Liver (tissue), 9 donors: ENCODE data around the gene DLGAP4. TPM values are rescaled to one million over a fixed set of nuclear protein-coding genes. Genes with fewer than 3 reads are reported as not detected.

Source experiments
- DNase-seq: peaks from one replicate; pipeline ENCODE4 v3.0.0-alpha.2; 2017; ENCODE audit warnings: low spot score
- H3K27ac ChIP-seq, 2 donors: one replicate each; pipeline ENCODE4 v1.7.0; 2013; ENCODE audit warnings: inconsistent platforms in 2 of 2, low read length in 2 of 2, control low read depth in 1 of 2, low read depth in 1 of 2, mild to moderate bottlenecking in 1 of 2
- H3K27me3 ChIP-seq, 4 donors: one replicate each; pipeline versions ENCODE4 v1.6.1 to v1.7.0; 2013; ENCODE audit warnings: low read length in 3 of 4, inconsistent platforms in 1 of 4, mild to moderate bottlenecking in 1 of 4, moderate library complexity in 1 of 4; ENCODE audit not compliant: control insufficient read depth in 4 of 4, insufficient read depth in 4 of 4
- H3K36me3 ChIP-seq, 4 donors: one replicate each; pipeline versions ENCODE4 v1.6.1 to v1.7.0; 2013; ENCODE audit warnings: low read length in 3 of 4, mild to moderate bottlenecking in 3 of 4, low read depth in 1 of 4, moderate library complexity in 1 of 4; ENCODE audit not compliant: control insufficient read depth in 4 of 4, insufficient read depth in 3 of 4
- H3K4me1 ChIP-seq, 4 donors: one replicate each; pipeline versions ENCODE4 v1.6.1 to v1.7.0; 2013; ENCODE audit warnings: low read length in 3 of 4, mild to moderate bottlenecking in 3 of 4, moderate library complexity in 1 of 4; ENCODE audit not compliant: control insufficient read depth in 4 of 4, insufficient read depth in 4 of 4
- H3K4me3 ChIP-seq, 3 donors: one replicate each; pipeline versions ENCODE4 v1.6.1 to v1.7.0; 2013; ENCODE audit warnings: low read length in 3 of 3, control low read depth in 1 of 3, low read depth in 1 of 3, mild to moderate bottlenecking in 1 of 3
- H3K9ac ChIP-seq, 2 donors: one replicate each; pipeline ENCODE4 v1.7.0; 2013; ENCODE audit warnings: low read length in 2 of 2, mild to moderate bottlenecking in 2 of 2, moderate library complexity in 2 of 2, control low read depth in 1 of 2, low read depth in 1 of 2
- H3K9me3 ChIP-seq, 4 donors: one replicate each; pipeline versions ENCODE4 v1.6.1 to v1.7.0; 2013; ENCODE audit warnings: low read length in 3 of 4; ENCODE audit not compliant: control insufficient read depth in 4 of 4
- ATF3 ChIP-seq: IDR thresholded peaks from 2 replicates; pipeline ENCODE4 v1.6.1; 2016; ENCODE audit warnings: antibody characterized with exemption
- CTCF ChIP-seq: fragments of 150-350 bp; IDR thresholded peaks from 2 replicates; pipeline ENCODE4 v1.5.1; 2017; ENCODE audit warnings: improper control_type of control experiment, low read depth, low read length; ENCODE audit not compliant: missing input control
- EGR1 ChIP-seq, 2 donors: IDR thresholded peaks; 2 replicates each; pipeline ENCODE4 v1.6.1; 2016 to 2018; ENCODE audit warnings: antibody characterized with exemption in 2 of 2, low read depth in 2 of 2
- FOXA1 ChIP-seq: IDR thresholded peaks from 2 replicates; pipeline ENCODE4 v1.6.1; 2016; ENCODE audit warnings: antibody characterized with exemption
- FOXA2 ChIP-seq: IDR thresholded peaks from 2 replicates; pipeline ENCODE4 v1.6.1; 2016; ENCODE audit warnings: antibody characterized with exemption
- GABPA ChIP-seq, 2 donors: IDR thresholded peaks in 1 of 2; conservative IDR thresholded peaks in 1 of 2; 2 replicates each; pipeline ENCODE4 v1.6.1; 2016; ENCODE audit warnings: antibody characterized with exemption in 2 of 2, mild to moderate bottlenecking in 1 of 2, moderate library complexity in 1 of 2
- HNF4A ChIP-seq, 2 donors: conservative IDR thresholded peaks; 2 replicates each; pipeline ENCODE4 v1.6.1; 2016; ENCODE audit warnings: antibody characterized with exemption in 2 of 2, mild to moderate bottlenecking in 2 of 2
- HNF4G ChIP-seq: IDR thresholded peaks from 2 replicates; pipeline ENCODE4 v1.6.1; 2016; ENCODE audit warnings: antibody characterized with exemption
- JUND ChIP-seq, 2 donors: IDR thresholded peaks; 2 replicates each; pipeline ENCODE4 v1.6.1; 2016; ENCODE audit warnings: antibody characterized with exemption in 2 of 2
- MAX ChIP-seq: IDR thresholded peaks from 2 replicates; pipeline ENCODE4 v1.6.1; 2016; ENCODE audit warnings: antibody characterized with exemption
- NR2F2 ChIP-seq: IDR thresholded peaks from 2 replicates; pipeline ENCODE4 v1.6.1; 2016; ENCODE audit warnings: antibody characterized with exemption
- RAD21 ChIP-seq, 2 donors: IDR thresholded peaks; 2 replicates each; pipeline ENCODE4 v1.6.1; 2016; ENCODE audit warnings: antibody characterized with exemption in 2 of 2, mild to moderate bottlenecking in 2 of 2
- REST ChIP-seq: IDR thresholded peaks from 2 replicates; pipeline ENCODE4 v1.6.1; 2016; ENCODE audit warnings: antibody characterized with exemption, mild to moderate bottlenecking
- RXRA ChIP-seq, 2 donors: IDR thresholded peaks; 2 replicates each; pipeline ENCODE4 v1.6.1; 2017 to 2018; ENCODE audit warnings: antibody characterized with exemption in 2 of 2, mild to moderate bottlenecking in 1 of 2
- SP1 ChIP-seq: IDR thresholded peaks from 2 replicates; pipeline ENCODE4 v1.6.1; 2018; ENCODE audit warnings: antibody characterized with exemption, mild to moderate bottlenecking
- TAF1 ChIP-seq: conservative IDR thresholded peaks from 2 replicates; pipeline ENCODE4 v1.6.1; 2016; ENCODE audit warnings: antibody characterized with exemption, mild to moderate bottlenecking
- YY1 ChIP-seq: IDR thresholded peaks from 2 replicates; pipeline ENCODE4 v1.6.1; 2016; ENCODE audit warnings: antibody characterized with exemption, mild to moderate bottlenecking
- ZBTB33 ChIP-seq: IDR thresholded peaks from 2 replicates; pipeline ENCODE4 v1.6.1; 2016; ENCODE audit warnings: antibody characterized with exemption
- WGBS: extraction: QIAGEN DNeasy Blood & Tissue Kit; methylation state at CpG from one replicate; pipeline ENCODE4 v1.1.7; 2013; 5-methylcytosine and 5-hydroxymethylcytosine counted together
- polyA plus RNA-seq, 2 donors: library from polyadenylated mRNA; stranded (reverse) in 1 of 2; unstranded in 1 of 2; fragments of 200-250 nt in 1 of 2; fragments of >200 nt in 1 of 2; fragmentation: Nextera tagmentation in 1 of 2; extraction: Ambion mirVana in 1 of 2; gene quantifications; one replicate each; pipeline versions ENCODE4 v1.2.1 to v1.2.3, GENCODE V29; 2013 to 2015
- total RNA-seq, 2 donors: library from RNA; depleted of rRNA; stranded (reverse); fragments of >200 nt; gene quantifications; one replicate each; pipeline ENCODE4 v1.2.3, GENCODE V29; 2014
- donor health status: healthy.
- donor health status: healthy.
- donor health status: healthy.
- donor health status: healthy.
- donor health status: healthy.

DLGAP4 gene
- total and polyA plus RNA-seq, 4 donors, result 2.9 to 18.7 (median 11.2) TPM

DNA sequence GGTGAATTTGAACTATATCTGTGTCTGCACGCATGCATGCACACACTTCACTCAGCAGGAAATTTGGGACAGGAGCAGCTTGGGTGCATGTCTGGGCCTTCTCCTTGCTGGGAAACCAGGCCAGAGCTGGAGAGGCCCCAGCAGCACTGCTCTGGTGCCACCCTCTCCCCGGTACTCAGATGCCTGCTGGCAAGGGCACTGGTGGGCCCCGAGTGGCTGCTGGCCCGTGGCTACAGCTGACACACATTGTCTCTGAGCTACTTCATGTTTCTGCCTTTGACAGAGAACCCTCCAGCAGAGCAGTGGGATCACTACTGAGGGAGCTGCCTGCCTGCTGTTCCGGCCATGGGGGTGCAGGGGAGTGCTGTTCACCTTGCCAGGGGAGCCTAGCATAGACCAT lies 37.5 kb downstream of the DLGAP4 start:
- DNase-seq, result no peak

More for the DNA sequence above, 37.5 kb downstream of the DLGAP4 start:
- no peaks in the 10 kb centered on the region for H3K4me1 ChIP-seq
- H3K36me3 ChIP-seq, result no peaks in the 10 kb centered on the region
- H3K9ac ChIP-seq, result no peak overlapping the region
- no peak overlapping the region for H3K4me3 ChIP-seq
- no peak overlapping the region for H3K27ac ChIP-seq
- no peaks in the 10 kb centered on the region for H3K9me3 ChIP-seq
- H3K27me3 ChIP-seq, result peaks cover 0 to 3% (median 0%) of the 10 kb centered on the region in 4 donors
- TF ChIP-seq ZBTB33 (no peak), HNF4A (conservative IDR thresholded peaks at IDR 0.05) (no peak), CTCF (no peak), HNF4G (no peak), YY1 (no peak), MAX (no peak), FOXA2 (no peak), ATF3 (no peak), FOXA1 (no peak), TAF1 (no peak), REST (no peak), RXRA (IDR thresholded peaks at IDR 0.05) (no peak), SP1 (no peak), NR2F2 (no peak), GABPA (IDR thresholded peaks at IDR 0.05 in 1 of 2, conservative IDR thresholded peaks at IDR 0.05 in 1 of 2) (no peak), RAD21 (IDR thresholded peaks at IDR 0.05) (no peak), JUND (IDR thresholded peaks at IDR 0.05) (no peak), EGR1 (IDR thresholded peaks at IDR 0.05; ENCODE audit: low read depth in 2 of 2) (no peak)
- 73% methylated on average over 5 of the region's 5 CpGs for WGBS
